ENCODE results near the gene CABLES1. TPM values are rescaled to one million over a fixed set of nuclear protein-coding genes. Genes with fewer than 3 reads are reported as not detected.

The CABLES1 gene
- total and polyA plus RNA-seq, 2 of the 8 experiments (the other 6 are each of a cell fraction or from before 2014, with no cell fraction given), result 9.2 to 26.4 TPM

- TF ChIP-seq ATF2 (IDR thresholded peaks at IDR 0.05; ENCODE audit: low read length) (no peak), RFX5 (IDR thresholded peaks at IDR 0.05; ENCODE audit: borderline replicate concordance, low read depth, low read length) (no peak), TCF12 (IDR thresholded peaks at IDR 0.05; ENCODE audit: low read depth, low read length) (no peak)
These were observed 128.4 kb downstream of the CABLES1 start (continued) for GRCh38 chr18:23263551-23264235.
